ENCODE measurements around the gene TEP1. TPM values are rescaled to one million over a fixed set of nuclear protein-coding genes. Genes with fewer than 3 reads are reported as not detected.
A peak's percentile ranks its signal among the peaks of the same experiment; 100 is the strongest.

Gene TEP1
- total RNA-seq, 2 donors from 2014 or later: 6.9 to 11.9 TPM

DNA sequence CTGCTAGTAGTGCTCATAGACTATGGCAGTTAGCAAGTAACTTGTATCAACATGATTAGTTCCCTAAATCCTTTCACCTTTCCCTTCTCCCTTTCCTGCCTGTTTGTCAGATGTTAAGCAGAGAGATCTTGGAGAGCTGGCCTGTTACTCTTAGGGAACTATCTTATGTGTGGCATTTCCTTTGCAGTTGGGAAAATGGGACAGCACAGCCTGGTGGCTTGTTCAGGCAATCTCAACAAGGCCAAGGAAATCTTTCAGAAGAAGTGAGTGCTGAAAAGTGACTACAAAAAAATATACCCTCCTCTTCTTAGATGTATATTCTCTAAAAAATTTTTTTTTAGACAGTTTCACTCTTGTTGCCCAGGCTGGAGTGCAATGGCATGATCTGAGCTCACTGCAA is 62.4 kb downstream of the TEP1 start:
- Histone ChIP-seq H3K4me3 (no peak overlapping the region), H3K36me3 (peaks cover 69% of the 10 kb centered on the region), H3K9me3 (no peaks in the 10 kb centered on the region), H3K27me3 (no peaks in the 10 kb centered on the region), H3K27ac (no peak overlapping the region), H3K4me1 (no peaks in the 10 kb centered on the region)
- no peak for DNase-seq (ENCODE audit: low spot score)
- TF ChIP-seq, protein P1, sequence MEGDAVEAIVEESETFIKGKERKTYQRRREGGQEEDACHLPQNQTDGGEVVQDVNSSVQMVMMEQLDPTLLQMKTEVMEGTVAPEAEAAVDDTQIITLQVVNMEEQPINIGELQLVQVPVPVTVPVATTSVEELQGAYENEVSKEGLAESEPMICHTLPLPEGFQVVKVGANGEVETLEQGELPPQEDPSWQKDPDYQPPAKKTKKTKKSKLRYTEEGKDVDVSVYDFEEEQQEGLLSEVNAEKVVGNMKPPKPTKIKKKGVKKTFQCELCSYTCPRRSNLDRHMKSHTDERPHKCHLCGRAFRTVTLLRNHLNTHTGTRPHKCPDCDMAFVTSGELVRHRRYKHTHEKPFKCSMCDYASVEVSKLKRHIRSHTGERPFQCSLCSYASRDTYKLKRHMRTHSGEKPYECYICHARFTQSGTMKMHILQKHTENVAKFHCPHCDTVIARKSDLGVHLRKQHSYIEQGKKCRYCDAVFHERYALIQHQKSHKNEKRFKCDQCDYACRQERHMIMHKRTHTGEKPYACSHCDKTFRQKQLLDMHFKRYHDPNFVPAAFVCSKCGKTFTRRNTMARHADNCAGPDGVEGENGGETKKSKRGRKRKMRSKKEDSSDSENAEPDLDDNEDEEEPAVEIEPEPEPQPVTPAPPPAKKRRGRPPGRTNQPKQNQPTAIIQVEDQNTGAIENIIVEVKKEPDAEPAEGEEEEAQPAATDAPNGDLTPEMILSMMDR (IDR thresholded peaks at IDR 0.05): no peak

DNA sequence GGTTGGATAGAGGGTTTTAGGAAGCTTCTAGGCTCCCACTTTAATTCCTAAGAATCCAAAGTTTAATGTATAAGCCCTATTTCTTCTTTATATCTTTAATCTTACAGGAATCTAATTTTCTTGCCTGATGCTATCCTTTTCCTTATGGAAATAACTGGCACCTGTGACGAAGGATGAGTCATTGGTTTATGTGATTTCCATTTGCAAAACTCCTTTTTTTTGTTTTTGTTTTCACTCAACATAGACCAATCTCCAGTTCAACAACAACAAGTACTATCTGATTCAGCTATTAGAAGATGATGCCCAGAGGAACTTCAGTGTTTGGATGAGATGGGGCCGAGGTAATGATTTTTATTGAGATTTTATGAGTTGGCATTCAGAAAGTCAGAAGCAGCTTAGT is 63.0 kb downstream of the TEP1 start:
- no peaks in the 10 kb centered on the region for H3K27me3 ChIP-seq
- no peak for DNase-seq (ENCODE audit: low spot score)
- H3K4me1 ChIP-seq: no peaks in the 10 kb centered on the region
- H3K9me3 ChIP-seq: no peaks in the 10 kb centered on the region
- no peak overlapping the region for H3K27ac ChIP-seq
- no peak overlapping the region for H3K4me3 ChIP-seq
- peaks cover 63% of the 10 kb centered on the region for H3K36me3 ChIP-seq
- TF ChIP-seq, protein P1 (IDR thresholded peaks at IDR 0.05): no peak

- DNase-seq (ENCODE audit: low spot score): no peak
- Histone ChIP-seq H3K9me3 (no peaks in the 10 kb centered on the region), H3K27me3 (no peaks in the 10 kb centered on the region), H3K27ac (no peak overlapping the region), H3K36me3 (peaks cover 39% of the 10 kb centered on the region), H3K4me3 (no peak overlapping the region), H3K4me1 (peaks cover 0 to 7% of the 10 kb centered on the region in 2 donors)
- TF ChIP-seq, protein P1 (IDR thresholded peaks at IDR 0.05): no peak
Observed at GRCh38 chr14:20347747-20348146, 65.6 kb downstream of the TEP1 start.

GRCh38 chr14:20346713-20347112 is 66.6 kb downstream of the TEP1 start:
- DNase-seq (ENCODE audit: low spot score): no peak
- TF ChIP-seq, protein P1 (IDR thresholded peaks at IDR 0.05): no peak
- H3K4me1 ChIP-seq: peaks cover 0 to 7% of the 10 kb centered on the region in 2 donors
- H3K27me3 ChIP-seq: no peaks in the 10 kb centered on the region
- peaks cover 30% of the 10 kb centered on the region for H3K36me3 ChIP-seq
- H3K9me3 ChIP-seq: no peaks in the 10 kb centered on the region
- no peak overlapping the region for H3K27ac ChIP-seq
- H3K4me3 ChIP-seq: no peak overlapping the region

DNA sequence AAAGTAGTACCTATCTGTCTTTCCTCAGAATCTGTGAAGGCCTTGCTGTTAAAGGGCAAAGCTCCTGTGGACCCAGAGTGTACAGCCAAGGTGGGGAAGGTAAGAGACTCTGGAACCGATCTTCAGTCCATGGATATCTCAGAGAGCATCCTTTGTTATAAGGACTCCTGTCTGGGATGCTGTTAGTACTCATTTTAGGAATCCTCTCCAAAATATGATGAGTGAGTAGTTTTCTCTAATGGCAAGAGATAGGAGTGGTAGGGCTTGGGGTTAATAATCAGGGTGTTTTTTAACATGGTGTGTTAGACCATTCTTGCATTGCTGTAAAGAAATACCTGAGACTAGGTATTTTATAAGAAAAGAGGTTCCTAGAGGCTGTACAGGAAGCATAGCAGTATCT is 67.9 kb downstream of the TEP1 start:
- peaks cover 21% of the 10 kb centered on the region for H3K36me3 ChIP-seq
- H3K27me3 ChIP-seq: no peaks in the 10 kb centered on the region
- no peak overlapping the region for H3K4me3 ChIP-seq
- peaks cover 0 to 7% of the 10 kb centered on the region in 2 donors for H3K4me1 ChIP-seq
- H3K9me3 ChIP-seq: no peaks in the 10 kb centered on the region
- DNase-seq (ENCODE audit: low spot score): no peak
- no peak overlapping the region for H3K27ac ChIP-seq
- TF ChIP-seq, protein P1 (IDR thresholded peaks at IDR 0.05): no peak

DNA sequence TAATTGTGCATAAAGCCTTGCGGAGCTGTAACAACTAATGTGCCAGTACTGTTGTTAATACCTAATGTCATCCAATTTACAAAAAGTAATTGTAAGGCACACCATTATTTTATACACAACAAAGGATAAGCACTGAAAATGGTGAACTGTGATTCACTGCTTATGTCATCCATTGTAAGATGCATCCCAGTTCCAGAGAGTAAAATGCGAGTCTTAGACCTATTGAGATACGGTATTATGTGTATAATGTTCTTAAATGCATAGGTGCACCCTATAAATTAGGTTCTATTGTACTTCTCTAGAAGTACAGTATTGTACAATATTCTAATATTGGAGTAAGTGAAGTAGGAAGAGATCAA is 69.5 kb downstream of the TEP1 start:
- Histone ChIP-seq H3K9me3 (no peaks in the 10 kb centered on the region), H3K36me3 (peaks cover 14% of the 10 kb centered on the region), H3K4me3 (peak overlapping the region; percentile 58 to 72), H3K4me1 (peaks cover 0 to 7% of the 10 kb centered on the region in 2 donors), H3K27ac (peak overlapping the region; percentile 90 to 91), H3K27me3 (no peaks in the 10 kb centered on the region)
- TF ChIP-seq, protein P1 (IDR thresholded peaks at IDR 0.05): no peak
- DNase-seq (ENCODE audit: low spot score): no peak

All from right atrium auricular region (tissue), 2 donors.